Measurements from ENCODE around the gene AGTR1. TPM values are rescaled to one million over a fixed set of nuclear protein-coding genes. Genes with fewer than 3 reads are reported as not detected.
"Not testable (repeated sequence)": the region's sequence is repeated elsewhere in the genome, so short reads cannot be mapped to it uniquely, and the experiment has no call there.

AGTR1 gene
- total RNA-seq, 2 experiments from 2014 or later = not detected

DNA sequence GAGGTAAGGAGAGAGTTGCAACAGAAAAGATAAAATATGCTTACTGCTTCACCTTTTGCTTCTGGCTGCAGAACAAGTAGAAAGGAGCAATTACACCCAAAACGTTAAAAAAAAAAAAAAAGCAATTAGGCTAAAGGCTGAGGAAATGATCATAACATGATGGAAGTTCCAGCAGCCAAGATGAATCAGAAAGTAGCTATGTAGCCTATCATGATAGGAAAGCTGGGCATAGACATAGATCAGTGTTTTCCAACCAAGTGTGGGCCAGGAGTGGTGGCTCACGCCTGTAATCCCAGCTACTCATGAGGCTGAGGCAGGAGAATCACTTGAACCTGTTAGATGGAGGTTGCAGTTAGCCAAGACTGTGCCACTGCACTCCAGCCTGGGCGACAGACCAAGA is 52.6 kb downstream of the AGTR1 start:
- Histone ChIP-seq H3K36me3 (ENCODE audit: insufficient read depth, low read length) (no peaks in the 10 kb centered on the region), H3K4me1 (ENCODE audit: insufficient read depth, low read length) (no peaks in the 10 kb centered on the region), H3K27ac (ENCODE audit: low read depth in 1 of 2, low read length in 2 of 2) (no peak overlapping the region), H3K4me3 (ENCODE audit: low read length) (no peak overlapping the region), H3K9me3 (ENCODE audit: control insufficient read depth in 1 of 2, insufficient read depth in 1 of 2, low read length in 2 of 2) (peaks cover 0 to 3% of the 10 kb centered on the region in 2 experiments), H3K27me3 (ENCODE audit: control insufficient read depth in 1 of 2, insufficient read depth in 2 of 2, low read length in 2 of 2) (no peaks in the 10 kb centered on the region)
- ATAC-seq (ENCODE audit: poor library complexity) (no peak), DNase-seq (no peak)
- POLR2A ChIA-PET = no interaction called here
- TF ChIP-seq, protein P1, sequence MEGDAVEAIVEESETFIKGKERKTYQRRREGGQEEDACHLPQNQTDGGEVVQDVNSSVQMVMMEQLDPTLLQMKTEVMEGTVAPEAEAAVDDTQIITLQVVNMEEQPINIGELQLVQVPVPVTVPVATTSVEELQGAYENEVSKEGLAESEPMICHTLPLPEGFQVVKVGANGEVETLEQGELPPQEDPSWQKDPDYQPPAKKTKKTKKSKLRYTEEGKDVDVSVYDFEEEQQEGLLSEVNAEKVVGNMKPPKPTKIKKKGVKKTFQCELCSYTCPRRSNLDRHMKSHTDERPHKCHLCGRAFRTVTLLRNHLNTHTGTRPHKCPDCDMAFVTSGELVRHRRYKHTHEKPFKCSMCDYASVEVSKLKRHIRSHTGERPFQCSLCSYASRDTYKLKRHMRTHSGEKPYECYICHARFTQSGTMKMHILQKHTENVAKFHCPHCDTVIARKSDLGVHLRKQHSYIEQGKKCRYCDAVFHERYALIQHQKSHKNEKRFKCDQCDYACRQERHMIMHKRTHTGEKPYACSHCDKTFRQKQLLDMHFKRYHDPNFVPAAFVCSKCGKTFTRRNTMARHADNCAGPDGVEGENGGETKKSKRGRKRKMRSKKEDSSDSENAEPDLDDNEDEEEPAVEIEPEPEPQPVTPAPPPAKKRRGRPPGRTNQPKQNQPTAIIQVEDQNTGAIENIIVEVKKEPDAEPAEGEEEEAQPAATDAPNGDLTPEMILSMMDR (IDR thresholded peaks at IDR 0.05) = no peak
- intact Hi-C loops (cut with DNase I, micrococcal nuclease) = no loop called here
- no peak overlapping the region for H3K27ac Mint-ChIP-seq
- CTCF ChIA-PET = no interaction called here
- H3K4me3 Mint-ChIP-seq = no peak overlapping the region
- H3K36me3 Mint-ChIP-seq (ENCODE audit: low read depth) = no peaks in the 10 kb centered on the region
- H3K27me3 Mint-ChIP-seq = peaks cover 5% of the 10 kb centered on the region
- H3K9me3 Mint-ChIP-seq = no peaks in the 10 kb centered on the region
- no peaks in the 10 kb centered on the region for H3K4me1 Mint-ChIP-seq (ENCODE audit: low read depth)

DNA sequence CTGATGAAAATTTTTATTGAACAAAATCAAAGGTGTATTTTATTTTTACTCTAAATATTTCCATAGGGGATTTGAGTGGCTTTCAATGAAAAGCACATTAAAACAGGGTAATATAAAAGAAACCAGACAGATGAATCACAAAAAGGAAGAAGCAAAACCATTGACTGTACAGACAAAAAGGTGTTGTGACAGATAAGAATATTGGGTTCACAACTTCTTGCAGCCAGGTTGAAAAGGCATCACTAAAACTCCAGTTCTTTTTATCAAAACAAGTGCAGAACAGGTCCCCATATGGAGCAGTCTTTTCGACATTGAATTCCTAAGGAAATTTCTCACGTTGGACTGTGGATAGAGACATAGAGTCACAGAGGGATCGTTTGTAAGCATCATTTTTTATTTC is 53.8 kb downstream of the AGTR1 start:
- DNase-seq = no peak
- Histone ChIP-seq H3K36me3 (ENCODE audit: insufficient read depth, low read length) (no peaks in the 10 kb centered on the region), H3K9me3 (ENCODE audit: control insufficient read depth in 1 of 2, insufficient read depth in 1 of 2, low read length in 2 of 2) (peaks cover 0 to 3% of the 10 kb centered on the region in 2 experiments), H3K27ac (ENCODE audit: low read depth in 1 of 2, low read length in 2 of 2) (no peak overlapping the region), H3K4me1 (ENCODE audit: insufficient read depth, low read length) (no peaks in the 10 kb centered on the region), H3K4me3 (ENCODE audit: low read length) (no peak overlapping the region), H3K27me3 (ENCODE audit: control insufficient read depth in 1 of 2, insufficient read depth in 2 of 2, low read length in 2 of 2) (no peaks in the 10 kb centered on the region)
- intact Hi-C loops (cut with DNase I, micrococcal nuclease) = no loop called here
- no peak for ATAC-seq (ENCODE audit: poor library complexity)
- TF ChIP-seq, protein P1 (IDR thresholded peaks at IDR 0.05) = no peak
- no peak overlapping the region for H3K27ac Mint-ChIP-seq
- CTCF ChIA-PET = no interaction called here
- H3K27me3 Mint-ChIP-seq = peaks cover under 1% of the 10 kb centered on the region
- H3K4me3 Mint-ChIP-seq = no peak overlapping the region
- H3K36me3 Mint-ChIP-seq (ENCODE audit: low read depth) = no peaks in the 10 kb centered on the region
- POLR2A ChIA-PET = no interaction called here
- no peaks in the 10 kb centered on the region for H3K4me1 Mint-ChIP-seq (ENCODE audit: low read depth)
- H3K9me3 Mint-ChIP-seq = no peaks in the 10 kb centered on the region

DNA sequence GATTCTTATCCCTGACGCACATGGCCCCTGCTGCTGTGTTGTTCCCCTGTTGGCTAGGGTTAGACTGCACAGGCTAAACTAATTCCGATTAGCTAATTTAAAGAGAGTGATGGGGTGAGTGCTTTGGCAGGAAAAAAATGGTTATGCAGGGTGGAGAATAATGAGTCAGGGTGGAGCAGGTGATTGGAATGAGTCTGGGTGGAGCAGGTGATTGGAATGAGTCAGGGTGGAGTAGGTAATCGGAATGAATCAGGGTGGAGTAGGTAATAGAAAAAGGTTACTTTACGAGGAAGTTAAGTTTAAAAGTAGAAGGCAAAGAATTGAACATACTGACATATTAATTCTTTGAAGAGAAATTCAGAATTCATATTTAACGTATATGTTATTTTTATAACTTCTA is 55.7 kb downstream of the AGTR1 start:
- POLR2A ChIA-PET; H3K27ac ChIP-seq (ENCODE audit: low read depth in 1 of 2, low read length in 2 of 2); ATAC-seq (ENCODE audit: poor library complexity); H3K27me3 Mint-ChIP-seq; H3K4me1 ChIP-seq (ENCODE audit: insufficient read depth, low read length); CTCF ChIA-PET; intact Hi-C loops (cut with DNase I, micrococcal nuclease); H3K4me3 ChIP-seq (ENCODE audit: low read length); H3K27ac Mint-ChIP-seq; H3K9me3 Mint-ChIP-seq; H3K36me3 Mint-ChIP-seq (ENCODE audit: low read depth); H3K4me1 Mint-ChIP-seq (ENCODE audit: low read depth); H3K4me3 Mint-ChIP-seq; H3K27me3 ChIP-seq (ENCODE audit: control insufficient read depth in 1 of 2, insufficient read depth in 2 of 2, low read length in 2 of 2); H3K9me3 ChIP-seq (ENCODE audit: control insufficient read depth in 1 of 2, insufficient read depth in 1 of 2, low read length in 2 of 2); DNase-seq; H3K36me3 ChIP-seq (ENCODE audit: insufficient read depth, low read length): not testable (repeated sequence)

DNA sequence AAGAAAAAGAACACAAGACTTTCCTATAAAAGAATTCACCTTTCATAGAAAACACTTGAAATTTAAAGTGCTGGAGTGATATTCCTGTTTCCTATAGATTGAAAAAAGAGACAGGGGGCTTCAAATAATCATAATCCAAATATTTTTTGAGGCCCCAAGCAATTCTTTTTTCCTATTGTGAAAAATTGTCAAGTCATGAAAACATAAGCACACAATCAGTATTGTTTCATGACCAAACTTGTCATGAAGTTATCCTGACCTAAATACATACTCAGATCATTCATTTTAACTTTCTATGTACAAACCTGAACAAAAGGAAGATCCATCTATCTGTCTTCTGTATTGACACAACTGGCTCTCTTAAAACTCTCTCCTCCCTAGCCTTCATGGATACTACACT is 57.9 kb downstream of the AGTR1 start:
- CTCF ChIA-PET = no interaction called here
- DNase-seq = no peak
- Histone ChIP-seq H3K4me1 (ENCODE audit: insufficient read depth, low read length) (no peaks in the 10 kb centered on the region), H3K4me3 (ENCODE audit: low read length) (no peak overlapping the region), H3K27ac (ENCODE audit: low read depth in 1 of 2, low read length in 2 of 2) (no peak overlapping the region), H3K36me3 (ENCODE audit: insufficient read depth, low read length) (no peaks in the 10 kb centered on the region), H3K27me3 (ENCODE audit: control insufficient read depth in 1 of 2, insufficient read depth in 2 of 2, low read length in 2 of 2) (no peaks in the 10 kb centered on the region), H3K9me3 (ENCODE audit: control insufficient read depth in 1 of 2, insufficient read depth in 1 of 2, low read length in 2 of 2) (peaks cover 0 to 3% of the 10 kb centered on the region in 2 experiments)
- intact Hi-C loops (cut with DNase I, micrococcal nuclease) = no loop called here
- TF ChIP-seq, protein P1 (IDR thresholded peaks at IDR 0.05) = no peak
- no peaks in the 10 kb centered on the region for H3K9me3 Mint-ChIP-seq
- H3K4me3 Mint-ChIP-seq = no peak overlapping the region
- no peak for ATAC-seq (ENCODE audit: poor library complexity)
- POLR2A ChIA-PET = no interaction called here
- H3K36me3 Mint-ChIP-seq (ENCODE audit: low read depth) = no peaks in the 10 kb centered on the region
- H3K27ac Mint-ChIP-seq = no peak overlapping the region
- H3K27me3 Mint-ChIP-seq = no peaks in the 10 kb centered on the region
- H3K4me1 Mint-ChIP-seq (ENCODE audit: low read depth) = no peaks in the 10 kb centered on the region

Data from CD4-positive, alpha-beta T cell (primary cell).